NCI-H1694 treated with DMSO at 0.1 percent for 48 hours (cell line): Measurements from ENCODE around the gene GMDS.

ENCODE experiments used
- DNase-seq: peaks from one replicate; lab custom pipeline; 2025; lab: John Stamatoyannopoulos, UW

GMDS gene

DNA sequence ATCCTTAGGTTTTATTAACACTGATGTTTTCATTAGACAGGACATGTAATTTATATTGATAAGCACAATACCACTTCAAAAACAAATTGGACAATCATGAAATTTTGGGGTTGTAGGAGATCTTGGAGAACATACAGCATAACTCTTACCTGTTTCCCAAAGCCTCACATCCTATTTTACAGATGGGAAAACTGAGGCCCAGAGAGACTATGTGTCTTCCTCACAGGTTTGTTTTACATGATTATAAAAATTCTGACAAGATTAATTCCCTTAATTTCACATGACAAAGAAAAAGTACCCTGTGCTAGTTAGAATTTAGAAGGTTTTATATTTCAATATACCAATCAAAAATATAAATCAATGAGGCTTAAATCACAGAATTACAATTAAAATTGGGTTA is 145.5 kb downstream of the GMDS start:
- no peak for DNase-seq

GRCh38 chr6:2097464-2097863 is 147.9 kb downstream of the GMDS start:
- DNase-seq = no peak

DNA sequence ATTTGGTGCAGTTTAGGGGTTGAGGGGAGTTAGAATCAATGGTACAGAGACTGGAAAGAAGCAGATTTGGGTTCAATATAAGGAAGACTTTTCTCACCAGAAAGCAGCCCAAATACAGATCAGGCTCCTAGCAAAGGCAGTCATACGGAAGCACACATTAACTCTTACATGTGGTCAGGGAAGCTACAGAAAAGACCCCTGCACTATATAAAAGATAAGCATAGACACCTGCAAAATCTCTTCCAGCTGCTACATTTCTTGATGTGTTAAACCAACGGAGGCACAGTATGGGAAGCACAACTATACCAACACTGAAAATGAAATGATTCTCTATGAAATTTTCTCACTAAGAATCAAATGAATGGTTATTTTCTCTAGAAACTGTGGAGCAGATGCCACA is 150.8 kb downstream of the GMDS start:
- DNase-seq = no peak

GRCh38 chr6:2086326-2086965 is 159.0 kb downstream of the GMDS start:
- DNase-seq = no peak

- no peak for DNase-seq
Measured at GRCh38 chr6:2085657-2086056, 159.7 kb downstream of the GMDS start.

DNA sequence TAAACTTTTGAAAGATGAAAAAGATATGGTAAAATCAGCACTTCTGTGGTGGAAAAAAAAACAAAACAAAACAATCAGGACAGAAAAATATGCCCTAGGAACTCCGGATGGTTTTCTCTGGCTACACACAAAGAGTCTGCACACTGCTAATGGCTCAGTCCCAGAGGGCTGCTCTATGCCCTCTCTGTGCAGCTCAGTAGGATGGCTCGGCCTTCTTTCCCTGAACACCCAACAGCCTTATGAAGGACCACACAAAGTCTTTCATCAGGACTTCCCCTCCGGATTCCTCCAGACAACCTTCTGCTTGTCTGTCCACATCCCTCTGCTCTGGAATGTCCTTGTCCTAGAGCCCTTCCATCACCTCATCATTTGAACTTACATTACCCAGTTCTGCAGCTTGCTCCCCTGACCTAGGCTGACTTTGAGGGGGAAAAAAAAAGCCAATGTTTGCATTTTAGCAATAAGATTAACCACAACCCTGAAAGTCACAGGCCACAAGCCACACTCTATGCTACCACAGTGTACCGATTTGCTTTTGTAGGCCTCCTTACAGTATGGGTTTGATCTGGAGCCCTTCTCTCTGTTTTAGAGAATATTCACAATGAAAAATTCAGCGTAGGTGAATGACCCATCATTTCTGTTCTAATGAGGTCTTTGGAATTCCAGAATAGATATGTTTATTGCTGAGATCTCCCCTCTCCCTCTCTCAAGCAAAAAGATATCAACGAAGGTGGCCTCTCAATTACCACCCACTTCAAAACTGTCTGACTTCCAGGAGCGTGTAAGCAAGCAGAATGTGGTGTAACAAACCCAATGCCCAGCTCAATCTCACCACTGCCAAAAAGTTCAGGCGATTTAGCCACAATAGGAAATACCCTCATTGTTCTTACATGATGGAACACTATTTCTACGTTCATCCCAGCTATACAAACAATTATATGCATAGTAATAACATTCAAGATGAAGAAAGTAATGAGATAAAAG is 164.0 kb downstream of the GMDS start:
- DNase-seq = no peak

DNA sequence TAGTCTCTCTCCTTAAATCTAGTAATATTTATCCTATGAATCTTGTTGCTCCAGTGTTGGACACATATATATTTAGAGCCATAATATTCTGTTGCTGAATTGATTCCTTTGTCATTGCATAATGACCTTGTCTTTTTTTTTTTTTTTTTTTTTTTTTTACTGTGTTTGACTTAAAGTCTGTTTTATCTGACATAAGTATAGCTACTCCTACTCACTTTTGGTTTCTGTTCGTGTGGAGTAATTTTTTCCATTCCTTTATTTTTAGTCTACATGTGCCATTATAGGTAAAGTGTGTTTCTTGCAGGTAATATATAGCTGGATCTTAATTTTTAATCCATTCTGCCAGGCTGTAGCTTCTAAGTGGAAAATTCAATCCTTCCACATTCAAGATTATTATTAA is 166.5 kb downstream of the GMDS start:
- no peak for DNase-seq

DNA sequence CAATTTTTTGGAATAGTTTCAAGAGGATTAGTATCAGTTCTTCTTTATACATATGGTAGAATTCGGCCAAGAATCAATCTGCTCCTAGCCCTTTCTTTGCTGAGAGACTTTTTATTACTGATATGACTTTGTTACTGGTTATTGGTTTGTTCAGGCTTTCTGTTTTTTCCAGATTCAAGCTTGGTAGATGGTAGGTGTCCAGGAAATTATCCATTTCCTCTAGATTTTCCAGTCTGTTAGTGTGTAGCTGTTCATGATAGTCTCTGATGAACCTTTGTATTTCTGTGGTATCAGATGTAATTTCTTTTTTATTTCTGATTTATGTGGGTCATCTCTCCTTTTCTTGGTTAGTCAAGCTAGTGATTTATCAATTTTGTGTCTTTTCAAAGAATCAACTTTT is 167.6 kb downstream of the GMDS start:
- no peak for DNase-seq

DNA sequence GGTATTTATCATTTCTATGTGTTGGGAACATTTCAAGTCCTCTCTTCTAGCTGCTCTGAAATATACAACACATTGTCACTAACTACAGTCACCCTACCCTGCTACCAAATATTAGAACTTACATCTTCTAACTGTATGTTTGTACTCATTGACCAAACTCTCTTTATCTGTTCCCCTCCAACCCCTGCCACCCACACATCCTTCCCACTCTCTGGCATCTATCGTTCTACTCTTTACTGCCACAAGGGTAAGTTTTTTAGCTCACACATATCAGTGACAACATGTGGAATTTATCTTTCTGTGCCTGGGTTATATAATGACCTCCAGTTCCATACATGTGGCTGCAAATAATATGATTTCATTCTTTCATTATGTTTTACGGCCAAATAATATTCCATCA is 171.9 kb downstream of the GMDS start:
- no peak for DNase-seq

- no peak for DNase-seq
Measured at GRCh38 chr6:2072453-2072852, 173.0 kb downstream of the GMDS start.

GRCh38 chr6:2063547-2063946 is 181.9 kb downstream of the GMDS start:
- no peak for DNase-seq

GRCh38 chr6:2061880-2062279 is 183.5 kb downstream of the GMDS start:
- no peak for DNase-seq

DNA sequence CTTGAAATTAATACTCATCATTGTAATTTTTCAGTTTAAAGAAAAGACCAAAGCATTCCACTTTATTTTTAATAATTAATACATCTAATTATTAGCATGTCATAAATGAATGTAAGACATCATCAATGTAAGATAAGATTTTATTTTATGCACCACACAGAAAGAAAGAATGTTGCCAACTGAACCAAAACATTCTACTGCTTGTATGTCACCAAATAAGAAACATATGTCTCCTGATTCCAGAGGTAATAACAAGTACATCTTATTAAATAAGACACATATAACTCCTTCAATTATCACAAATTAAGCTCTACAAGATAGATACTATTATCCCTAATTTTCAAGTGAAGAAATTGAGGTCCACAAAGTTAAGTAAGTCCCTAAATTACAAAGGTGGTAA is 189.5 kb downstream of the GMDS start:
- DNase-seq = no peak

- DNase-seq = no peak
Measured at GRCh38 chr6:2055143-2055542, 190.3 kb downstream of the GMDS start.

GRCh38 chr6:2054516-2055067 is 190.8 kb downstream of the GMDS start:
- no peak for DNase-seq

DNA sequence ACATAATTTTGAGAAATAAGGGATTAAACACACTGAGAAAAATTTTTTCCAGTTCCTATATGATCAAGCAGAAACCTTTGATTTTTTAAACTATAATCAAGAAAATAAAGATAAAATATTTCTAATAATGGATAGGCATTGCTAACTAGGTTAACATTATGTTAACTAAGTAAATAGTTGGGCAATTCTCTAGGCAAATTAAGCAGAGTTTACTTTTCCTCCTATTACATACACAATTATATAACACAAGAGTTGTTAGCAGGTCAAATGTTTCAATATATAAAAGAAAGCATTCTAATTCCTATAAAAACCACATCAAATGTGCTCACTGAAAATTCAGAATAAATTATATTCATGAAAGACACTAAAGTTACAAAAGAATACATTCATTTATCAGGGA is 191.7 kb downstream of the GMDS start:
- DNase-seq = no peak

- DNase-seq = no peak
Measured at GRCh38 chr6:2047855-2048254, 197.6 kb downstream of the GMDS start.

- no peak for DNase-seq
Measured at GRCh38 chr6:2044192-2044591, 201.2 kb downstream of the GMDS start.

GRCh38 chr6:2042956-2043648 is 202.3 kb downstream of the GMDS start:
- no peak for DNase-seq

DNA sequence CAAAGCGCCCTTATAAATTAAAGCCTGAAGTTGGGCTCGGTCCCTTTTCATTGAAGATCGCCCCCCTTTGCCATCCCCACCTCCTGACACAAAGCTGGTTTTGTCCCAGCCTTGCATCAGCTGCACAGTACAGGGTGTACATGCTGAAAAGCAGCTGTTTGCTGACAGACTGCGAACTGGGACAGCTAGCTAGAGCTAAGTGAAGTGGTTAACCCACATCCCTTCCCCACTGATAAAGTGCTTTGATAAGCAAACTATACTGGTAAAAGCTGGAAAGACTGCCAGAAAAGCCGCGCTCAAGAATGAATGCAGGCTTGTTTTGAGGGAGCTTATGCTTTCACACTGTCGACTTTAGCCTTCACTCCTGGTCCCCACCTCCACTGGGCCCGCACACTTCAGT is 207.3 kb downstream of the GMDS start:
- DNase-seq = no peak

DNA sequence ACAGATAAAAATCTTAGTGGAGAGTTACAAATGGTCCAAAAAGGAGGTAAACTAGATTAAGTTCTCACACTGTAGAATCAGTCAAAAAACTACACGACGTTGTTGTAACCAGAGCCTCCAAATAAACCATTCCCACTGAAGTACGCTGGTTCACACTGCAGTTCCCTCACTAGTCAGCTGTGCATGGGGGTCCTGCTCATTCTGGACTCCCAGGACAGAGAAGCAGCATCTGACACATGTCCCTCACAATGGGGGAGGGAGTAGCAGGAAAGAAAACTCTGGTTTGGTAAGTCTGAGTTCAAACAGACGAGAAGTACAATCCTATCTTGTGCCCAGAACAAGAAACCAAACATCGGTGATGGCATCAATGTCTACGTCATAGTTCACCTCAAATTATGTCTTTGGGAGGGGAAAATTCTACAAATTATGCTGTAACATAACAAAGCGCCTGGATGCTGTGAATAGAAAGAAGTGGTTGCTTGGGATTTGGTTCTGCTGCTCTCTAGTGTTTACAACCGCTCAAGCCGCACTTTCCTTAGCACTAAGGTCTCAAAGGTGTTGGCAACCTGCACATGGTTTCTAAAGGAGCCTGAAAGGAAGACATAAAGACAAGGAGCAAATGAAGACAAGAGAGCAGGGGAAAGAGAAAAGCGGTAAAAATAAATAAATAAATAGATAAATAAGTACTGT is 208.0 kb downstream of the GMDS start:
- DNase-seq = no peak

DNA sequence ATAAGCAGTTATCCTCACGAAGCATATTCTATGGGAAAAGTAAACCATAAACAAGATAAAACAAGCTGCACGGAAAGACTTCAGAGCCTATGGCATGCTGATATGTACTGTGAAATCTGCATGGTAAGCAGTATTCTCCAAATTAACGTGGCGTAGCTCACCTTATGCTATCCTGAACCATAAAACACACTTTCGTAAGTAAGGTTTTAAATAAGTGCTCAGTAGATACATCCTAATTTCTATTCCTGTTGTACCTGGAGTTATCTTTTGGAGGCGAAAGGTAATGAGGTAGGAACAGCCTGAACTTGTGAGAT is 208.7 kb downstream of the GMDS start:
- DNase-seq = no peak
